Measurements from ENCODE around the gene CRYBA4. TPM values are rescaled to one million over a fixed set of nuclear protein-coding genes. Genes with fewer than 3 reads are reported as not detected.

Gene CRYBA4
- total and polyA plus RNA-seq, 8 donors: 0.21 to 0.87 (median 0.43) TPM; not detected in 2

GRCh38 chr22:26658161-26658560 is 36.4 kb downstream of the CRYBA4 start:
- no peak for TF ChIP-seq CTCF (IDR thresholded peaks at IDR 0.05)

GRCh38 chr22:26658671-26659478 is 37.1 kb downstream of the CRYBA4 start:
- DNase-seq (peak in 2 of 4 donors; percentile 70 to 83), ATAC-seq (peak; percentile 78)
- Histone ChIP-seq H3K4me1 (peaks cover 12 to 41% of the 10 kb centered on the region in 2 donors), H3K9me3 (no peaks in the 10 kb centered on the region), H3K27me3 (peaks cover 29 to 48% of the 10 kb centered on the region in 2 donors), H3K36me3 (no peaks in the 10 kb centered on the region), H3K4me3 (peak overlapping the region in 1 of 2 donors; percentile 41), H3K27ac (peak overlapping the region in 1 of 2 donors; percentile 57)
- intact Hi-C loops (cut with DNase I): no loop called here
- no peak for TF ChIP-seq CTCF (IDR thresholded peaks at IDR 0.05)

More at GRCh38 chr22:26658161-26658560, 36.4 kb downstream of the CRYBA4 start:
- DNase-seq (no peak), ATAC-seq (no peak)
- H3K4me1 ChIP-seq: peaks cover 12 to 41% of the 10 kb centered on the region in 2 donors
- H3K27me3 ChIP-seq: peaks cover 29 to 48% of the 10 kb centered on the region in 2 donors
- intact Hi-C loops (cut with DNase I): no loop called here
- H3K27ac ChIP-seq: peak overlapping the region in 1 of 2 donors; percentile 57
- H3K9me3 ChIP-seq: no peaks in the 10 kb centered on the region
- no peaks in the 10 kb centered on the region for H3K36me3 ChIP-seq
- peak overlapping the region in 1 of 2 donors; percentile 41 for H3K4me3 ChIP-seq

- peaks cover 29 to 52% of the 10 kb centered on the region in 2 donors for H3K27me3 ChIP-seq
- intact Hi-C loops (cut with DNase I): no loop called here
These were observed 38.6 kb downstream of the CRYBA4 start for GRCh38 chr22:26660356-26660755.

GRCh38 chr22:26660961-26661578 is 39.3 kb downstream of the CRYBA4 start:
- peak overlapping the region in 1 of 2 donors; percentile 37 for H3K27ac ChIP-seq
- H3K9me3 ChIP-seq: no peaks in the 10 kb centered on the region
- H3K4me3 ChIP-seq: no peak overlapping the region
- no peak for TF ChIP-seq CTCF (IDR thresholded peaks at IDR 0.05)
- intact Hi-C loops (cut with DNase I): no loop called here
- DNase-seq: no peak
- H3K4me1 ChIP-seq: peaks cover 12 to 53% of the 10 kb centered on the region in 2 donors
- H3K27me3 ChIP-seq: peaks cover 29 to 51% of the 10 kb centered on the region in 2 donors
- H3K36me3 ChIP-seq: no peaks in the 10 kb centered on the region
- ATAC-seq: no peak

More at GRCh38 chr22:26660356-26660755, 38.6 kb downstream of the CRYBA4 start:
- no peak for TF ChIP-seq CTCF (IDR thresholded peaks at IDR 0.05)
- H3K4me3 ChIP-seq: no peak overlapping the region
- no peaks in the 10 kb centered on the region for H3K9me3 ChIP-seq
- DNase-seq (no peak), ATAC-seq (no peak)
- peak overlapping the region in 1 of 2 donors; percentile 37 for H3K27ac ChIP-seq
- H3K36me3 ChIP-seq: no peaks in the 10 kb centered on the region
- peaks cover 12 to 46% of the 10 kb centered on the region in 2 donors for H3K4me1 ChIP-seq

GRCh38 chr22:26662160-26662559 is 40.4 kb downstream of the CRYBA4 start:
- H3K9me3 ChIP-seq: no peaks in the 10 kb centered on the region
- H3K27ac ChIP-seq: no peak overlapping the region
- H3K4me1 ChIP-seq: peaks cover 9 to 47% of the 10 kb centered on the region in 2 donors
- no peak for DNase-seq
- ATAC-seq: no peak
- peaks cover 22 to 46% of the 10 kb centered on the region in 2 donors for H3K27me3 ChIP-seq
- intact Hi-C loops (cut with DNase I): no loop called here
- no peak for TF ChIP-seq CTCF (IDR thresholded peaks at IDR 0.05)
- H3K36me3 ChIP-seq: no peaks in the 10 kb centered on the region
- H3K4me3 ChIP-seq: no peak overlapping the region

Data from left lung (tissue), 10 donors.